ENCODE measurements around the gene CEP97.
"Not testable (repeated sequence)": the region's sequence is repeated elsewhere in the genome, so short reads cannot be mapped to it uniquely, and the experiment has no call there.

The CEP97 gene

GRCh38 chr3:101724329-101725193 lies at the start of gene CEP97:
Gene CEP97 (plus strand): TSS chr3:101724614. CDS start chr3:101724677, 63 bp downstream.
- DNase-seq (ENCODE audit: low read depth), result peak; percentile 92

GRCh38 chr3:101675709-101676215 lies 48.7 kb upstream of the CEP97 start:
- no peak for DNase-seq (ENCODE audit: low read depth)

- DNase-seq (ENCODE audit: low read depth), result peak; percentile 97
Observed at GRCh38 chr3:101676216-101676764, 48.1 kb upstream of the CEP97 start.

GRCh38 chr3:101676765-101677435 lies 47.5 kb upstream of the CEP97 start, which contains the start of gene ZBTB11:
Gene ZBTB11 (minus strand): TSS chr3:101677132. CDS start chr3:101676914, 218 bp downstream.
- peak; percentile 100 for DNase-seq (ENCODE audit: low read depth)

- no peak for DNase-seq (ENCODE audit: low read depth)
Observed at GRCh38 chr3:101677436-101678286, 46.8 kb upstream of the CEP97 start.

- DNase-seq (ENCODE audit: low read depth), result not testable (repeated sequence)
Observed at GRCh38 chr3:101678837-101679236, 45.6 kb upstream of the CEP97 start.

- DNase-seq (ENCODE audit: low read depth), result no peak
Observed at GRCh38 chr3:101680466-101680865, 43.9 kb upstream of the CEP97 start.

GRCh38 chr3:101685050-101685400 lies 39.4 kb upstream of the CEP97 start:
- DNase-seq (ENCODE audit: low read depth), result no peak

- no peak for DNase-seq (ENCODE audit: low read depth)
Observed at GRCh38 chr3:101685870-101686307, 38.5 kb upstream of the CEP97 start.

GRCh38 chr3:101687142-101687931 lies 37.1 kb upstream of the CEP97 start:
- peak; percentile 39 for DNase-seq (ENCODE audit: low read depth)

- no peak for DNase-seq (ENCODE audit: low read depth)
Observed at GRCh38 chr3:101689286-101689685, 35.1 kb upstream of the CEP97 start.

- DNase-seq (ENCODE audit: low read depth), result no peak
Observed at GRCh38 chr3:101690972-101691371, 33.4 kb upstream of the CEP97 start.

- not testable (repeated sequence) for DNase-seq (ENCODE audit: low read depth)
Observed at GRCh38 chr3:101691685-101692671, 32.4 kb upstream of the CEP97 start.

GRCh38 chr3:101693540-101693939 lies 30.9 kb upstream of the CEP97 start:
- peak; percentile 67 for DNase-seq (ENCODE audit: low read depth)

GRCh38 chr3:101694836-101695235 lies 29.6 kb upstream of the CEP97 start:
- not testable (repeated sequence) for DNase-seq (ENCODE audit: low read depth)

GRCh38 chr3:101695779-101696372 lies 28.5 kb upstream of the CEP97 start:
- DNase-seq (ENCODE audit: low read depth), result peak; percentile 68

GRCh38 chr3:101701696-101702634 lies 22.4 kb upstream of the CEP97 start:
- DNase-seq (ENCODE audit: low read depth), result no peak

GRCh38 chr3:101702726-101703125 lies 21.7 kb upstream of the CEP97 start:
- no peak for DNase-seq (ENCODE audit: low read depth)

Measured in EH (cell line).